Stimulated activated CD4-positive, alpha-beta T cell treated with anti-CD3 and anti-CD28 coated beads, Interleukin-15, amount 100 ng/mL, for 24 hours (primary cell): ENCODE results near the gene MYH14.

ENCODE experiments used
- DNase-seq: peaks from one replicate; pipeline ENCODE4 v3.0.0-alpha.2; 2020

Gene MYH14

GRCh38 chr19:50264483-50265186, 61.2 kb downstream of the MYH14 start:
- no peak for DNase-seq

GRCh38 chr19:50266041-50266440, 62.6 kb downstream of the MYH14 start:
- no peak for DNase-seq

- peak; percentile 64 for DNase-seq
Observed at GRCh38 chr19:50266896-50267295, 63.5 kb downstream of the MYH14 start.

- no peak for DNase-seq
Observed at GRCh38 chr19:50268041-50268440, 64.6 kb downstream of the MYH14 start.

- DNase-seq, result no peak
Observed at GRCh38 chr19:50268501-50268900, 65.1 kb downstream of the MYH14 start.

GRCh38 chr19:50269653-50270052, 66.2 kb downstream of the MYH14 start:
- no peak for DNase-seq

GRCh38 chr19:50272263-50272897, 69.0 kb downstream of the MYH14 start:
- DNase-seq, result no peak

GRCh38 chr19:50273821-50274220, 70.4 kb downstream of the MYH14 start:
- no peak for DNase-seq

- no peak for DNase-seq
Observed at GRCh38 chr19:50275577-50276368, 72.4 kb downstream of the MYH14 start.

GRCh38 chr19:50276370-50277063, 73.1 kb downstream of the MYH14 start:
- DNase-seq, result no peak

- DNase-seq, result no peak
Observed at GRCh38 chr19:50277966-50278580, 74.7 kb downstream of the MYH14 start.

GRCh38 chr19:50280074-50280473, 76.7 kb downstream of the MYH14 start:
- DNase-seq, result no peak

GRCh38 chr19:50280983-50281382, 77.6 kb downstream of the MYH14 start:
- DNase-seq, result no peak

- DNase-seq, result no peak
Observed at GRCh38 chr19:50281491-50281890, 78.1 kb downstream of the MYH14 start.

- DNase-seq, result no peak
Observed at GRCh38 chr19:50285833-50286232, 82.4 kb downstream of the MYH14 start.

- no peak for DNase-seq
Observed at GRCh38 chr19:50286443-50286842, 83.0 kb downstream of the MYH14 start.

GRCh38 chr19:50287331-50287730, 83.9 kb downstream of the MYH14 start:
- no peak for DNase-seq

- no peak for DNase-seq
Observed at GRCh38 chr19:50288954-50289353, 85.5 kb downstream of the MYH14 start.

- no peak for DNase-seq
Observed at GRCh38 chr19:50290011-50290410, 86.6 kb downstream of the MYH14 start.

GRCh38 chr19:50290775-50291174, 87.4 kb downstream of the MYH14 start:
- no peak for DNase-seq

- no peak for DNase-seq
Observed at GRCh38 chr19:50292216-50292827, 88.9 kb downstream of the MYH14 start.

GRCh38 chr19:50293263-50294004, 90.0 kb downstream of the MYH14 start:
- no peak for DNase-seq
